ENCODE measurements around the gene TLCD3A.

TLCD3A gene

GRCh38 chr17:732067-732901 is at the start of gene TLCD3A:
Gene TLCD3A, plus strand, starts transcription at chr17:732596. Its CDS starts 52 bp downstream, at chr17:732648.
- H3K4me1 ChIP-seq (ENCODE audit: control insufficient read depth in 1 of 2, insufficient read depth in 2 of 2, low read length in 2 of 2) = peaks cover 9 to 14% of the 10 kb centered on the region in 2 donors
- H3K4me3 ChIP-seq (ENCODE audit: low read depth in 1 of 2, low read length in 2 of 2) = peak within 1 kb of the TSS; percentile 60 to 79
- H3K36me3 ChIP-seq (ENCODE audit: control insufficient read depth in 1 of 2, insufficient read depth in 2 of 2, low read length in 2 of 2) = no peaks in the 10 kb centered on the region
- H3K27ac ChIP-seq (ENCODE audit: low read length) = no peak within 1 kb of the TSS
- H3K27me3 ChIP-seq (ENCODE audit: low read depth, low read length) = no peaks in the 10 kb centered on the region
- H3K9me3 ChIP-seq (ENCODE audit: control insufficient read depth in 1 of 2, low read length in 2 of 2) = no peaks in the 10 kb centered on the region

DNA sequence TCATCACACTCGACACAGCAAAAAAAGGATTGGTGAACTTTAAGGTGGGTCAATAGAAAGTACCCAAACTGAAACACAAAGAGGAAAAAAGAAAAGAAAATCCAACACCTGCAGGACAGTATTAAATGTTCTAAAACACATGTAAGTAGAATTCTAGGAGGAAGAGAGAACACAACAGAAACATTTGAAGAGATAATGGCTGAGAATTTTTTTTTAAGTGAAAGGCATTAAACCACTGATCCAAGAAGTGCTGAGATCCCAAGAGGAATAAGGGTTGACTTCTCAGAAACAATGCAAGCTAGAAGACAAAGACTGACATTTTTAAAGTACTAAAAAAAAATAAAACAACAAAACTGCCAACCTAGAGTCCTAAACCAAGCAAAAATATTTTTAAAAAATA is 49.4 kb upstream of the TLCD3A start:
- Histone ChIP-seq H3K27me3 (ENCODE audit: low read depth, low read length) (no peaks in the 10 kb centered on the region), H3K9me3 (ENCODE audit: control insufficient read depth in 1 of 2, low read length in 2 of 2) (no peaks in the 10 kb centered on the region), H3K36me3 (ENCODE audit: control insufficient read depth in 1 of 2, insufficient read depth in 2 of 2, low read length in 2 of 2) (peaks cover 5 to 15% of the 10 kb centered on the region in 2 donors), H3K4me1 (ENCODE audit: control insufficient read depth in 1 of 2, insufficient read depth in 2 of 2, low read length in 2 of 2) (no peaks in the 10 kb centered on the region), H3K4me3 (ENCODE audit: low read depth in 1 of 2, low read length in 2 of 2) (no peak overlapping the region), H3K27ac (ENCODE audit: low read length) (no peak overlapping the region)

GRCh38 chr17:683499-684254 is 48.7 kb upstream of the TLCD3A start:
- Histone ChIP-seq H3K36me3 (ENCODE audit: control insufficient read depth in 1 of 2, insufficient read depth in 2 of 2, low read length in 2 of 2) (peaks cover 7 to 16% of the 10 kb centered on the region in 2 donors), H3K27me3 (ENCODE audit: low read depth, low read length) (no peaks in the 10 kb centered on the region), H3K27ac (ENCODE audit: low read length) (no peak overlapping the region), H3K4me1 (ENCODE audit: control insufficient read depth in 1 of 2, insufficient read depth in 2 of 2, low read length in 2 of 2) (no peaks in the 10 kb centered on the region), H3K9me3 (ENCODE audit: control insufficient read depth in 1 of 2, low read length in 2 of 2) (no peaks in the 10 kb centered on the region), H3K4me3 (ENCODE audit: low read depth in 1 of 2, low read length in 2 of 2) (no peak overlapping the region)

DNA sequence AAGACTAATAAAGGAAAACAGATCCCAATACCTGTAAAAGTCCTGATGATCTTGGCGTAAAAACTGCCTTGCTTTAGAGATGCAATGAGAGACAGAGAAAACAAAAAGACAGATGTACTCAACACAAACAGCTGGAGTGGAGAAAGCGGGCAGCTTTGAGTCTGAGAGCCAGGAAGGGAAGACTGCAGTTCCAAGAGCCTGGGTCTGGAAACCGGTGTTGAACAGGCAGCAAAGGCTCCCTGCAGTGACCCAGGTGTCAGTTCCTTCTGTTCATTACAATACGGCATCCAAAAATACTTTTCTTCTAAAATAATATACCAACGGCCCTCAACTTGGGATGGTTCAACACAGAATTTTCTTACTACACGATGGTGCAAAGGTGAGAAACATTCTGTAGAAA is 47.4 kb upstream of the TLCD3A start:
- no peak overlapping the region for H3K27ac ChIP-seq (ENCODE audit: low read length)
- peaks cover 9 to 22% of the 10 kb centered on the region in 2 donors for H3K36me3 ChIP-seq (ENCODE audit: control insufficient read depth in 1 of 2, insufficient read depth in 2 of 2, low read length in 2 of 2)
- no peaks in the 10 kb centered on the region for H3K9me3 ChIP-seq (ENCODE audit: control insufficient read depth in 1 of 2, low read length in 2 of 2)
- no peak overlapping the region for H3K4me3 ChIP-seq (ENCODE audit: low read depth in 1 of 2, low read length in 2 of 2)
- H3K4me1 ChIP-seq (ENCODE audit: control insufficient read depth in 1 of 2, insufficient read depth in 2 of 2, low read length in 2 of 2) = no peaks in the 10 kb centered on the region
- no peaks in the 10 kb centered on the region for H3K27me3 ChIP-seq (ENCODE audit: low read depth, low read length)

- no peak overlapping the region for H3K4me3 ChIP-seq (ENCODE audit: low read depth in 1 of 2, low read length in 2 of 2)
- no peaks in the 10 kb centered on the region for H3K27me3 ChIP-seq (ENCODE audit: low read depth, low read length)
- no peaks in the 10 kb centered on the region for H3K9me3 ChIP-seq (ENCODE audit: control insufficient read depth in 1 of 2, low read length in 2 of 2)
- H3K4me1 ChIP-seq (ENCODE audit: control insufficient read depth in 1 of 2, insufficient read depth in 2 of 2, low read length in 2 of 2) = no peaks in the 10 kb centered on the region
- H3K27ac ChIP-seq (ENCODE audit: low read length) = no peak overlapping the region
- H3K36me3 ChIP-seq (ENCODE audit: control insufficient read depth in 1 of 2, insufficient read depth in 2 of 2, low read length in 2 of 2) = peaks cover 15 to 35% of the 10 kb centered on the region in 2 donors
Measured at GRCh38 chr17:688100-688989, 44.1 kb upstream of the TLCD3A start.

DNA sequence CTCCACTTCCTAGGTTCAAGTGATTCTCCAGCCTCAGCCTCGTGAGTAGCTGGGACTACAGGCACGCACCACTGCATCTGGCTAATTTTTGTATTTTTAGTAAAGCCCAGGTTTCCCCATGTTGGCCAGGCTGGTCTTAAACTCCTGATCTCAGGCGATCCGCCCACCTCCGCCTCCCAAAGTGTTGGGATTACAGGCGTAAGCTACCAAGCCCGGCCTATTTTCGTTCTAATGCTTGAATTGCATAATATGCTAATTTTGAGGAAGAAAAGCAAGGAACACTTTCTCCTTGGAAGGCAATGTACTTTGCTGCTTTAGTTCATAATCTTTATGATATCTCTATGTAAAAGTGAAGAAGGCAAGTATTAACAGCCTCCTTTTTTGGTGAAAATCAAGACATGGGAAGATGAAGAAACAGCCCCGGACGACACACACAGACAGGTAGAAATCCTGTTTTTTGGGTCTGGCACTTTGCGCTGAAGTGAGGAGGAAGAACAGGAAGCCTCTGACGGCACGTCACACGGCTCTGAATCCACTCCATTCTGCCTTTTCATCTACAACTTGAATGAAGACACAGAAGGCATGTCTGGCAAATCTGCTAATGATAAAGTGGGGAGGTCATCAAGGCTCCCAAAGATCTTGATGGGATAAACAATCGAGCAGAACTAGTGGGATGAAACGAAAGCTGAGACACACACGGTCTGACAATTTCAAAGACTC is 42.7 kb upstream of the TLCD3A start:
- H3K27me3 ChIP-seq (ENCODE audit: low read depth, low read length) = no peaks in the 10 kb centered on the region
- no peak overlapping the region for H3K27ac ChIP-seq (ENCODE audit: low read length)
- no peak overlapping the region for H3K4me3 ChIP-seq (ENCODE audit: low read depth in 1 of 2, low read length in 2 of 2)
- H3K9me3 ChIP-seq (ENCODE audit: control insufficient read depth in 1 of 2, low read length in 2 of 2) = no peaks in the 10 kb centered on the region
- peaks cover 15 to 36% of the 10 kb centered on the region in 2 donors for H3K36me3 ChIP-seq (ENCODE audit: control insufficient read depth in 1 of 2, insufficient read depth in 2 of 2, low read length in 2 of 2)
- H3K4me1 ChIP-seq (ENCODE audit: control insufficient read depth in 1 of 2, insufficient read depth in 2 of 2, low read length in 2 of 2) = no peaks in the 10 kb centered on the region

DNA sequence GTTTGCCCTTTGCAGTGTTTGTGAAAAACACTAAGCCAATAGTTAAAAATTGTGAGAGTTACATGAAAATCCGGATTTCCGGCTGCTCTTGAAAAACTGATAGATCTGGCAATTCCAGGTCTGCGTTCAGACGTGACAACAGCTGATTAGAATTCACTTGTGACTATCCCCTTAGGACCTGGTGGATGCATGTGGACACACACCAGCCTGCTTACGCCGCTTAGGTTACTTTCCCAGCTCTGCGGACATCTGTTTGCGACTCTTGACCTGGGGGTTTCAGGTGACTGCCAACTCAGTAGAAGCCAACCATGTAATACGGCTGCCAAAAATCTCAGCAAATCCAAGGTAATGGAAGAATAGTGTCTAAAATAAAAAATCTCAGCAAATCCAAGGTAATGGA is 42.0 kb upstream of the TLCD3A start:
- Histone ChIP-seq H3K27me3 (ENCODE audit: low read depth, low read length) (no peaks in the 10 kb centered on the region), H3K27ac (ENCODE audit: low read length) (no peak overlapping the region), H3K4me3 (ENCODE audit: low read depth in 1 of 2, low read length in 2 of 2) (no peak overlapping the region), H3K9me3 (ENCODE audit: control insufficient read depth in 1 of 2, low read length in 2 of 2) (no peaks in the 10 kb centered on the region), H3K36me3 (ENCODE audit: control insufficient read depth in 1 of 2, insufficient read depth in 2 of 2, low read length in 2 of 2) (peaks cover 13 to 37% of the 10 kb centered on the region in 2 donors), H3K4me1 (ENCODE audit: control insufficient read depth in 1 of 2, insufficient read depth in 2 of 2, low read length in 2 of 2) (no peaks in the 10 kb centered on the region)

- Histone ChIP-seq H3K4me1 (ENCODE audit: control insufficient read depth in 1 of 2, insufficient read depth in 2 of 2, low read length in 2 of 2) (no peaks in the 10 kb centered on the region), H3K4me3 (ENCODE audit: low read depth in 1 of 2, low read length in 2 of 2) (no peak overlapping the region), H3K9me3 (ENCODE audit: control insufficient read depth in 1 of 2, low read length in 2 of 2) (no peaks in the 10 kb centered on the region), H3K36me3 (ENCODE audit: control insufficient read depth in 1 of 2, insufficient read depth in 2 of 2, low read length in 2 of 2) (peaks cover 14 to 36% of the 10 kb centered on the region in 2 donors), H3K27me3 (ENCODE audit: low read depth, low read length) (no peaks in the 10 kb centered on the region), H3K27ac (ENCODE audit: low read length) (no peak overlapping the region)
Measured at GRCh38 chr17:691423-691822, 41.0 kb upstream of the TLCD3A start.

DNA sequence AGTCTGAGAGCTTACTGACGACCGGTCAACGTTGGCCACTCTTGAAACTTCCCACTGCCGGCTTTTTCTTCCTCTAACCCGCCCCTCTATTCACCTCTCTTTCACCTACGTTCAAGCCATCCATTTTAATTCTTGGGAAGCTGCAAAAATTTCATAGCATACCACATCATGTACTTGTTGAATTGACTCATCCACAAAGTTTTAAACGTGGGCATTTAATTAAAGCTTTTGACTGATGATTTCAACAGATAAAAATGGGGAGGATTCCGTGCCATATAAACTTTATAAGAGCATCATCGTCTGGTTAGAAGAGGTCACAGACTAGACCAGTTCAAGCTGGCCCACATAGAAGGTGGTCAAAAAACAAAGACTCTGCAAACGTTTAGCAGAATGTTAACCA is 40.3 kb upstream of the TLCD3A start:
- no peak overlapping the region for H3K27ac ChIP-seq (ENCODE audit: low read length)
- no peak overlapping the region for H3K4me3 ChIP-seq (ENCODE audit: low read depth in 1 of 2, low read length in 2 of 2)
- peaks cover 18 to 43% of the 10 kb centered on the region in 2 donors for H3K36me3 ChIP-seq (ENCODE audit: control insufficient read depth in 1 of 2, insufficient read depth in 2 of 2, low read length in 2 of 2)
- no peaks in the 10 kb centered on the region for H3K9me3 ChIP-seq (ENCODE audit: control insufficient read depth in 1 of 2, low read length in 2 of 2)
- no peaks in the 10 kb centered on the region for H3K27me3 ChIP-seq (ENCODE audit: low read depth, low read length)
- no peaks in the 10 kb centered on the region for H3K4me1 ChIP-seq (ENCODE audit: control insufficient read depth in 1 of 2, insufficient read depth in 2 of 2, low read length in 2 of 2)

GRCh38 chr17:693791-694638 is 38.4 kb upstream of the TLCD3A start:
- Histone ChIP-seq H3K27ac (ENCODE audit: low read length) (peak overlapping the region; percentile 27), H3K27me3 (ENCODE audit: low read depth, low read length) (no peaks in the 10 kb centered on the region), H3K4me3 (ENCODE audit: low read depth in 1 of 2, low read length in 2 of 2) (no peak overlapping the region), H3K4me1 (ENCODE audit: control insufficient read depth in 1 of 2, insufficient read depth in 2 of 2, low read length in 2 of 2) (no peaks in the 10 kb centered on the region), H3K9me3 (ENCODE audit: control insufficient read depth in 1 of 2, low read length in 2 of 2) (no peaks in the 10 kb centered on the region), H3K36me3 (ENCODE audit: control insufficient read depth in 1 of 2, insufficient read depth in 2 of 2, low read length in 2 of 2) (peaks cover 22 to 43% of the 10 kb centered on the region in 2 donors)
